ENCODE data around the gene DPYSL5.

The DPYSL5 gene

GRCh38 chr2:26885651-26886329 is 37.9 kb downstream of the DPYSL5 start:
- Histone ChIP-seq H3K4me3 (replicated peaks; ENCODE audit: low read depth, low read length) (no peak overlapping the region), H3K36me3 (ENCODE audit: control insufficient read depth, insufficient read depth, low read length) (no peaks in the 10 kb centered on the region), H3K27me3 (replicated peaks; ENCODE audit: control insufficient read depth, insufficient read depth, low read length) (no peaks in the 10 kb centered on the region; the same call in 1 of the 2 replicates)
- peak; percentile 18 for DNase-seq (ENCODE audit: extremely low read depth, insufficient read length)
- no peak for TF ChIP-seq CTCF (IDR thresholded peaks at IDR 0.05; ENCODE audit: insufficient read depth, low read length, poor library complexity, severe bottlenecking)

GRCh38 chr2:26886736-26887135 is 38.8 kb downstream of the DPYSL5 start:
- Histone ChIP-seq H3K36me3 (ENCODE audit: control insufficient read depth, insufficient read depth, low read length) (no peaks in the 10 kb centered on the region), H3K4me3 (replicated peaks; ENCODE audit: low read depth, low read length) (no peak overlapping the region), H3K27me3 (replicated peaks; ENCODE audit: control insufficient read depth, insufficient read depth, low read length) (no peaks in the 10 kb centered on the region; the same call in 1 of the 2 replicates)
- TF ChIP-seq CTCF (IDR thresholded peaks at IDR 0.05; ENCODE audit: insufficient read depth, low read length, poor library complexity, severe bottlenecking) = no peak
- no peak for DNase-seq (ENCODE audit: extremely low read depth, insufficient read length)

DNA sequence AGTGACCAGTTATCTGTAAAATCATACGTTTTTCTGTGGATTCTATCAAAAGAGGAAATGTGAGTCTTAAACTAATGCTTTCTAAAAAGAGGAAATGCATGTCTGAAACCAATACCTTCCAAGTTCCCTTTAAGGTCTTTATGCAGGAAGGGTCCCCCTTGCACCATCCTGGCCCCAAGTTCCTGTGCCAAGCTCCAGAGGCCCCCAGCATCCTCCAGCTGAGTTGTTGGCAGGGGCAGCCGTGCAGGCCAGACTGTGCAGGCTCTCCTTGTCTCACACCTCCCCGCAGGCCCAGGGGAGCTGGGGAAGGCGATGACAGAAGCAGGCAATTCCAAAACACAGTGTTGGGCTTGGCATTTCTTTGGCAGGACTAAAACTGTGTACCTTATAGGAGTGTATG is 39.2 kb downstream of the DPYSL5 start:
- DNase-seq (ENCODE audit: extremely low read depth, insufficient read length) = no peak
- Histone ChIP-seq H3K36me3 (ENCODE audit: control insufficient read depth, insufficient read depth, low read length) (no peaks in the 10 kb centered on the region), H3K4me3 (replicated peaks; ENCODE audit: low read depth, low read length) (no peak overlapping the region), H3K27me3 (replicated peaks; ENCODE audit: control insufficient read depth, insufficient read depth, low read length) (no peaks in the 10 kb centered on the region; the same call in 1 of the 2 replicates)
- TF ChIP-seq CTCF (IDR thresholded peaks at IDR 0.05; ENCODE audit: insufficient read depth, low read length, poor library complexity, severe bottlenecking) = no peak

DNA sequence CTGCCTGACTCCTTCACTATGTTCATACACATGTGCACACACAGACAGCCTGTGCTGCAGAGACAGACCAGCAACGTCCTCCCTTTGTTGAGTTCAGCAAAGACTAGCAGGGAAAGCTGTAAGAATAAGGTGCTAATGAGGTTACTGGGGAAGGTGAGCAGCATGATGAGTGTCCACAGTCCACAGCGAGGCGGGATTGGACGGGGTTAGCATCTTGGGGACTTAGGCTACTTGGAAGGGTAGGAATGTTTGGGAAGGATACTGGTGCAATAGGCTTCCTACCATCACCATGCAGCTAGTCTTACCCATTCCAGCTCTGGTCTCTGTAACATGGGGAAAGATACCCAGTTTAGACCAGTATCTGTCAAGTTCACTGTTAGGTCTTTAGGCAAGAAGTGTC is 41.9 kb downstream of the DPYSL5 start:
- no peak for TF ChIP-seq CTCF (IDR thresholded peaks at IDR 0.05; ENCODE audit: insufficient read depth, low read length, poor library complexity, severe bottlenecking)
- Histone ChIP-seq H3K36me3 (ENCODE audit: control insufficient read depth, insufficient read depth, low read length) (no peaks in the 10 kb centered on the region), H3K4me3 (replicated peaks; ENCODE audit: low read depth, low read length) (no peak overlapping the region), H3K27me3 (replicated peaks; ENCODE audit: control insufficient read depth, insufficient read depth, low read length) (no peaks in the 10 kb centered on the region; the same call in 1 of the 2 replicates)
- no peak for DNase-seq (ENCODE audit: extremely low read depth, insufficient read length)

GRCh38 chr2:26890341-26891000 is 42.5 kb downstream of the DPYSL5 start:
- DNase-seq (ENCODE audit: extremely low read depth, insufficient read length) = no peak
- H3K27me3 ChIP-seq (replicated peaks; ENCODE audit: control insufficient read depth, insufficient read depth, low read length) = no peaks in the 10 kb centered on the region; the same call in 1 of the 2 replicates
- no peak for TF ChIP-seq CTCF (IDR thresholded peaks at IDR 0.05; ENCODE audit: insufficient read depth, low read length, poor library complexity, severe bottlenecking)
- no peaks in the 10 kb centered on the region for H3K36me3 ChIP-seq (ENCODE audit: control insufficient read depth, insufficient read depth, low read length)
- H3K4me3 ChIP-seq (replicated peaks; ENCODE audit: low read depth, low read length) = no peak overlapping the region
